A673 (cell line): Measurements from ENCODE around the gene ILDR1. TPM values are rescaled to one million over a fixed set of nuclear protein-coding genes. Genes with fewer than 3 reads are reported as not detected.

ENCODE experiments used
- BruUV-seq: library from RNA; stranded (reverse); fragments of 400-500 nt; replicated peaks from 2 replicates; lab custom pipeline; 2021; lab: Mats Ljungman, UMichigan
- CTCF ChIA-PET: fragments of 300-600 bp; sonication (Branson Sonifier 250); formaldehyde crosslinking; loops from one replicate; lab custom pipeline; 2022; ENCODE audit warnings: antibody characterized with exemption; lab: Charles Lee
- POLR2A ChIA-PET: fragments of 300-600 bp; sonication (Branson Sonifier 250); formaldehyde crosslinking; loops from one replicate; lab custom pipeline; 2022; ENCODE audit warnings: antibody characterized with exemption; ENCODE audit not compliant: low non-redundant PET; lab: Charles Lee
- DNase-seq: peaks from one replicate; pipeline ENCODE4 v3.0.0-alpha.2; 2015; ENCODE audit warnings: low spot score
- H3K27ac ChIP-seq: fragments of 200-600 bp; sonication (generic); 2 replicates; pipeline ENCODE4 v1.5.1; 2016; ENCODE audit warnings: mixed run types, low read depth, mild to moderate bottlenecking, mixed read lengths, antibody characterized with exemption, low read length; ENCODE audit not compliant: poor library complexity, severe bottlenecking
- H3K27me3 ChIP-seq: fragments of 200-600 bp; sonication (generic); replicated peaks from 2 replicates; pipeline ENCODE4 v1.6.1; 2017; ENCODE audit warnings: mixed run types, low read depth, mild to moderate bottlenecking, mixed read lengths, antibody characterized with exemption, low read length; ENCODE audit not compliant: insufficient read depth, poor library complexity
- H3K36me3 ChIP-seq: fragments of 200-600 bp; sonication (generic); 2 replicates; pipeline ENCODE4 v1.6.1; 2016; ENCODE audit warnings: mixed run types, mild to moderate bottlenecking, mixed read lengths, antibody characterized with exemption, low read length; ENCODE audit not compliant: insufficient read depth, poor library complexity, severe bottlenecking
- H3K4me1 ChIP-seq: fragments of 200-600 bp; sonication (generic); 2 replicates; pipeline ENCODE4 v1.6.1; 2017; ENCODE audit warnings: mixed run types, mild to moderate bottlenecking, mixed read lengths, antibody characterized with exemption, low read length; ENCODE audit not compliant: insufficient read depth, poor library complexity, severe bottlenecking
- H3K4me3 ChIP-seq: fragments of 200-600 bp; sonication (generic); 2 replicates; pipeline ENCODE4 v1.5.1; 2016; ENCODE audit warnings: low read depth, mixed run types, mild to moderate bottlenecking, mixed read lengths, low read length; ENCODE audit not compliant: poor library complexity, severe bottlenecking
- H3K9me3 ChIP-seq: fragments of 200-600 bp; sonication (generic); 2 replicates; pipeline ENCODE4 v1.6.1; 2016; ENCODE audit warnings: mixed run types, low read depth, mild to moderate bottlenecking, mixed read lengths, antibody characterized with exemption, low read length; ENCODE audit not compliant: poor library complexity, severe bottlenecking
- CTCF ChIP-seq: fragments of 300-800, 200-600 bp; sonication (generic); conservative IDR thresholded peaks from 2 replicates; pipeline ENCODE4 v1.5.1; 2017; ENCODE audit warnings: low read depth, mild to moderate bottlenecking, antibody characterized with exemption, low read length, moderate library complexity, mixed read lengths
- EZH2 ChIP-seq: fragments of 200-600 bp; sonication (generic); IDR thresholded peaks from 2 replicates; pipeline ENCODE4 v1.6.1; 2017; ENCODE audit warnings: borderline replicate concordance, low read depth, mild to moderate bottlenecking, mixed read lengths, antibody characterized with exemption, low read length; ENCODE audit not compliant: poor library complexity, severe bottlenecking
- intact Hi-C: fragments of 100-400 bp; cut with micrococcal nuclease; formaldehyde crosslinking; loops from one replicate; pipeline ENCODE4 v1.10.0; 2022; ENCODE audit not compliant: unreplicated experiment
- total RNA-seq: library from RNA; stranded (reverse); gene quantifications from 2 replicates; pipeline ENCODE4 v1.2.3, GENCODE V29; 2021

Gene ILDR1
- total RNA-seq, 1 experiment from 2014 or later = not detected

- CTCF ChIA-PET = no interaction called here
- POLR2A ChIA-PET = no interaction called here
- intact Hi-C loops = loop anchor here (5.0 kb wide), 2 partner anchors 114 to 449 kb away; partner anchors contain the start of gene POLQ
Observed at GRCh38 chr3:121996441-121996840, 25.6 kb downstream of the ILDR1 start.

DNA sequence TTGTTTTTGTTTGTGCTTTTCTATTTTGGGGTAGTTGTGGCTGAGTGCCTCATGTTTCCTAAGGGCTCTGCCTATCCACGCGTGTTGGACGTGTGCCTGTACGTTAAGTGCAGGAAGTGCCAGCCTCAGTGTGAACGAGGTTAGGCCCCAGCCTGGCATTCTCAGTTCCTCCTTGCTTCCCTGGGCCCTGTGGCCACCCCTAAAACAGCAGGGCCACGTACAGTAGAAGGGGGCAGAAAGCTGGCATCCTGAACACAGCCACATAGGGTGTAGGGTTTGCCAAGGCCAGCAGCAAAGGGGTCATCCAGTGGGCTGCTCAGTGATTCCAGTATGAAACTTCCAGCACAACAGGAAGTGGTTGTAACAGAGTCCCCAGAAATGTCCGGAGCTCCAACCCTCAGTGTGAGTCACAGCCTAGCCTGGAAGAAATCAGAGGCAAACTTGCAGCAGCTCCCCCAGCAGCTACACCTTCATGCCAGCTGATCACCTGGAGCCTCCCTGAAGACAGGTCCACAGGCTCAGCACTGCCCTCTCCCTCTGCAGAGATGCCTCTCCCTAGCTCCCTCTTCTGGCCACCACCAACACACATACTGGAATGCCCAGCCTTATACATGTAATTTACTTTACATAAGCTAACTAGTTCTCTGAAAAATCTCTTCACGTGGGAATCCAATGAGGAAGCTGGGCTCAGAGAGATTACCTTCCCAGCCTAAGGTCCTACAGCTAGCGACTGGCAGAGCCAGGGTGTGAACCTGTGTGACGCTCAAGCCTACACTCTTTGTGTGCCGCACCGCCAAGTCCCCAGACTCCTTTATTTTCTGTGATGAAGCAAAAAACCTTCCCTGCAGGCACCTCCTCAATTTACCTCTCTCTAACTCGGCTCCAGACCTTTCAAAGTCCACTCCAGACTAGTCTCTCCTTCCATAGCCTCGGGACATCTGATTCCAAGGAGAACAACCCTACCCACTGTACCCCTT, 26.6 kb downstream of the ILDR1 start:
- TF ChIP-seq EZH2 (no peak), CTCF (peak; percentile 80)
- BruUV-seq = no TSS peak
- no peak overlapping the region for H3K4me3 ChIP-seq
- intact Hi-C loops = loop anchor here (5.0 kb wide), 2 partner anchors 113 to 448 kb away; partner anchors contain the start of gene POLQ
- H3K27me3 ChIP-seq = no peaks in the 10 kb centered on the region
- CTCF ChIA-PET = interaction anchor here (0.6 to 1.2 kb wide), 4 partner anchors 77 to 449 kb away, joined by 3 to 8 read pairs (median 4); partner anchors contain the start of gene SLC15A2
- POLR2A ChIA-PET = no interaction called here
- no peaks in the 10 kb centered on the region for H3K4me1 ChIP-seq
- DNase-seq = peak; percentile 66
- H3K27ac ChIP-seq = no peak overlapping the region
- H3K9me3 ChIP-seq = no peaks in the 10 kb centered on the region
- H3K36me3 ChIP-seq = no peaks in the 10 kb centered on the region

More at GRCh38 chr3:121996441-121996840, 25.6 kb downstream of the ILDR1 start:
- BruUV-seq = no TSS peak
- no peak for DNase-seq
- Histone ChIP-seq H3K27me3 (no peaks in the 10 kb centered on the region), H3K9me3 (no peaks in the 10 kb centered on the region), H3K4me1 (no peaks in the 10 kb centered on the region), H3K4me3 (no peak overlapping the region), H3K27ac (no peak overlapping the region), H3K36me3 (no peaks in the 10 kb centered on the region)
- no peak for TF ChIP-seq EZH2
- TF ChIP-seq CTCF = no peak

GRCh38 chr3:121994551-121994950, 27.5 kb downstream of the ILDR1 start:
- DNase-seq = no peak
- no peaks in the 10 kb centered on the region for H3K36me3 ChIP-seq
- H3K4me3 ChIP-seq = no peak overlapping the region
- H3K27me3 ChIP-seq = no peaks in the 10 kb centered on the region
- H3K9me3 ChIP-seq = no peaks in the 10 kb centered on the region
- intact Hi-C loops = no loop called here
- ChIA-PET POLR2A (no interaction called here), CTCF (no interaction called here)
- BruUV-seq = no TSS peak
- no peaks in the 10 kb centered on the region for H3K4me1 ChIP-seq
- TF ChIP-seq EZH2 = no peak
- TF ChIP-seq CTCF = no peak
- no peak overlapping the region for H3K27ac ChIP-seq
